Stimulated activated CD8-positive, alpha-beta memory T cell treated with anti-CD3 and anti-CD28 coated beads, Interleukin-15, amount 100 ng/mL, for 48 hours (primary cell): ENCODE results near the gene NPIPA8.
"Not testable (repeated sequence)": the region's sequence is repeated elsewhere in the genome, so short reads cannot be mapped to it uniquely, and the experiment has no call there.

Source experiments
- DNase-seq, 2 donors: peaks; one replicate each; pipeline ENCODE4 v3.0.0-alpha.2; 2020; ENCODE audit warnings: low read depth in 2 of 2

The NPIPA8 gene

GRCh38 chr16:18336636-18337035 is at the start of gene NPIPA8:
Gene NPIPA8, minus strand, starts transcription at chr16:18336736. Its CDS starts 4,074 bp downstream, at chr16:18332662.
- DNase-seq, result not testable (repeated sequence)

GRCh38 chr16:18385285-18385684 is 48.7 kb upstream of the NPIPA8 start:
- DNase-seq, result not testable (repeated sequence)

DNA sequence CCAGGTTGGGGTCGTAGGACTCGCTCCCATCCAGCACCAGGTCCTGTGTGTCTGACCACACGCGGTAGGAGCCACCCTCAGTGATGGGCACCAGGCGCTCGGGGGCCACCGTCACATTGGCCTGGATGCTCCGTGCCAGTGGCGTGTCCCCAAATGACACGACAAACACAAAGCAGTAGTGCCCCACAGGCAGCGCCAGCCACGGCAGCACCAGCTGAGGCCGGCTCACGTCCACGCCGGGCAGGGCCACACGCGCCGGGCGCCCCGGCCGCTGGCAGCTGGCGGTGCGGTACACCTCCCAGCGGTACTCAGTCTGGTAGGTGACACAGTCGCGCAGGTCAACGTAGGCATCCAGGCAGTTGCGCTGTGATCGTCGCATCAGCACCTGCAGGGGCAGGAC is 48.3 kb upstream of the NPIPA8 start:
- not testable (repeated sequence) for DNase-seq

GRCh38 chr16:18384098-18384636 is 47.6 kb upstream of the NPIPA8 start:
- not testable (repeated sequence) for DNase-seq

GRCh38 chr16:18382696-18383095 is 46.2 kb upstream of the NPIPA8 start:
- not testable (repeated sequence) for DNase-seq

DNA sequence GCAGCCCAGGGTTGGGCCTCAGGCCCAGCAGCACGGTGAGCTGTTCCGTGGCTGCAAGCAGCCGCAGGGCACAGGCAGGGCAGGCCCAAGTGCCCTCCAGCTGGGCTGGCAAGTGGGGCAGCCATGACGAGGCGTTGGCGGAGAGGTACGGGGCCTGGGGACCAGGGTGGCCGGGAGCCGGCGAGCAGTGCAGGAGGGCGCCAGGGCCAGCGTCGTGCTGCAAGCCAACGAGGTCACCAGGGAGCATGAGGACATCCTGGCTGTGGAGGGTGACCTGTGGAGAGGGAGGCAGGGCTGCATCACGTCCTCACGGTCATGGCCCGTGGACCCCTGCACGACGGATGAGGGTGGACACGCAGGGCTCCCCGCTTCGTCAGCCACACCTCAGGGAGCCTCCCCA is 11.2 kb upstream of the NPIPA8 start:
- DNase-seq, result not testable (repeated sequence)

- not testable (repeated sequence) for DNase-seq
These were observed 10.5 kb upstream of the NPIPA8 start for GRCh38 chr16:18346993-18347392.

GRCh38 chr16:18344634-18345033 is 8.1 kb upstream of the NPIPA8 start:
- DNase-seq, result not testable (repeated sequence)

DNA sequence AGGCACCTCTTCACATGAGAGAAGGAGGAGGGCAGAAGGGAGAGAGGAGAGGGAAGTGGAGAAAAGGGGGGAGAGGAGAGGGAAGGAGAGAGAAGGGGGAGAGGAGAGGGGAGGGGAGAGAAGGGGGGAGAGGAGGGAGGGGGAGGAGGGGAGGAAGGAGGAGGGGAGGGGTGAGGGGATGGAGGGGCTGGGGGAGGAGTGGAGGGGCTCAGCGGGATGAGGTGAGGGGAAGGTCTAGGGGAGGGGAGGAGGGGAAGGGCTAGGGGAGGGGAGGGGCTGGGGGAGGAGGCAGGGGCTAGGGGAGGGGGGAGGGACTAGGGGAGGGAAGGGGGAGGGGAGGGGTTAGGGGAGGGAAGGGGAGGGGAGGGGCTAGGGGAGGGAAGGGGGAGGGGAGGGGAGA is 5.5 kb upstream of the NPIPA8 start:
- not testable (repeated sequence) for DNase-seq

DNA sequence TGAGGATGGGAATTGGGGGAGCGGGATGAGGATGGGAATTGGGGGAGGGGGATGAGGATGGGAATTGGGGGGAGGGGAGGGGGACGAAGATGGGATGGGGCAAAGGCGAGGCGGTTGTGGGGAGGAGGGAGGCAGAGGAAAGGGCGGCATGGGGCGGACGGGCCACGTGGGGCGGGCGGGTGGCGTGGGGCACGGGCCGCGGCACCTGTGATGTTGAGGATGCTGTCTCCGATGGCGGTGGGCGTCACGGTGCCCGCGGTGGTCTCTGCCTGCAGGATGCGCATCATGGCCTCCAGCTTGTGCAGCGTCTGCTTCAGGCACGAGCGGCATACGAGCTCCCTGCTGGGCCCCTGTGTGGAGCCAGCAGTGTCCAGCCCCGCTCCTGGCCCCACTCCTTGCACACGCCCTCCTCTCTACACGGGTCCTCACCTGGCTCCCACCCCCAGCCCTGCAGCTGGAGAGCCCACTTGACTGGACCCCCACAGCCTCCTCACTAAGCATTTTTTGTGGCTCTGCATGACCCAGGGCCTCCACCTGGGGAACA is 5.0 kb upstream of the NPIPA8 start:
- not testable (repeated sequence) for DNase-seq

DNA sequence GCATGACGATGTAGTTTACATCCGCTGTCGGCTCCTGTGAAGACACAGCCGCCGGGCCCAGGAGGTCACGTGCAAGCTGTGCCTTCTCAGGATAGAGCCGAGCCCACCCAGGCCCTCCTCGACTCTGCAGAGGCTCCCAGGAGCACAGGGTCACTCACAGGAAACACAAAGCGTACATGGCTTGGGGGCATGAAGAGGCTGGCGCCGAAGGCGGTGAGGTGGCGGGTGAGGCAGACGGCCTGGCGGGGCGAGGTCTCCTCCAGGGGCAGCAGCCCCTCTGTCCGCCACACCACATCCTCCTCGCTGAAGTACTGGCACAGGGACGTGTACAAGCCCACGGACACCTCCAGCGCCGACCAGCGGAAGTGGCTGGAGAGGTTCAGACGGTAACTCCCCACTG is 2.7 kb upstream of the NPIPA8 start:
- DNase-seq, result not testable (repeated sequence)

DNA sequence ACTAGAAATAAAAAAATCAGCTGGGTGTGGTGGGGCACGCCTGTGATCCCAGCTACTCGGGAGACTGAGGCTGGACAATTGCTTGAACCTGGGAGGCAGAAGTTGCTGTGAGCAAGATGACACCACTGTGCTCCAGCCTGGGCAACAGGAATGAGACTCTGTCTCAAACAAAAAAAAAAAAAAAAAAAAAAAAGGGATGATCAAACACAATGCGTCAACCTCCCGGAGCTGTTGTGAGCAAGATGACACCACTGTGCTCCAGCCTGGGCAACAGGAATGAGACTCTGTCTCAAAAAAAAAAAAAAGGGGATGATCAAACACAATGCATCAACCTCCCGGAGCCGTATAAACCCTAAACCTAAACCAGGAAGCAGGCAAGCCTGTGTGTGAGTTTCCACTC is 24.7 kb downstream of the NPIPA8 start:
- not testable (repeated sequence) for DNase-seq

GRCh38 chr16:18309159-18309558 is 27.4 kb downstream of the NPIPA8 start:
- not testable (repeated sequence) for DNase-seq

GRCh38 chr16:18307241-18307640 is 29.3 kb downstream of the NPIPA8 start:
- DNase-seq, result not testable (repeated sequence)

GRCh38 chr16:18306066-18306465 is 30.5 kb downstream of the NPIPA8 start:
- not testable (repeated sequence) for DNase-seq

GRCh38 chr16:18303059-18303706 is 33.4 kb downstream of the NPIPA8 start:
- DNase-seq, result not testable (repeated sequence)

DNA sequence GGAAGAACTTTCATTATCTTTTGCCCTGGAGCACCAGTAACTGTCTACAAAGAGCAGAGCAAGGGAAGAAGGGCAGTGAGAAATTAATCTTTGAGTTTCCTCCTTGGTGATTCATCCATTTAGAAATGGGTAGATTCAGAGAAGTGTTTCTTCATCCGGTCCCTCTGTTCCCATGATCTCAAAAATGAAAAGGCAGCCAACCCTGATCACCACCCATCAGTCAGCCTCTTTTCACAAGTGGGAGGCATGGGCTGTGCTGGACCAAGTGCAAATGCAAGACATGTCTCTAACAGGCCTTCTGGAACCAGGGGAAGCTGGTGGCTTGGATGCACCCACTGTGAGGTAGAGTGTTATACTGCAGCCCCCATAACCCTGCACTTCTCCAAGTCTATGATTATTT is 38.8 kb downstream of the NPIPA8 start:
- not testable (repeated sequence) for DNase-seq

DNA sequence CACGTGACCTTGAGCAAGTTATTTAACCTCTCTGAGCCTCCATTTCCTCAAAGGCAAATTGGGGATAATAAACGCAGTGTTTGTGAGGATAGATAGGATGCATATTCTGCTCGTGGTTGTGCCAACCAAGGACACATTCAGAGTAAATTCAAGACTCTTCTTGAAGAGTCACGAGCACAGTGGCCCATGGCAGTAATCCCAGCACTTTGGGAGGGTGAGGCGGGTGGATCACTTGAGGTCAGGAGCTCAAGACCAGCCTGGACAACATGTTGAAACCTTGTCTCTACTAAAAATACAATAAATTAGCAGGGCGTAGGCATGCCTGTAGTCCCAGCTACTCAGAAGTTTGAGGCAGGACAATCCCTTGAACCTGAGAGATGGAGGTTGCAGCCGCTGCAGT is 39.6 kb downstream of the NPIPA8 start:
- DNase-seq, result not testable (repeated sequence)

- DNase-seq, result not testable (repeated sequence)
These were observed 42.2 kb downstream of the NPIPA8 start for GRCh38 chr16:18294371-18294770.

DNA sequence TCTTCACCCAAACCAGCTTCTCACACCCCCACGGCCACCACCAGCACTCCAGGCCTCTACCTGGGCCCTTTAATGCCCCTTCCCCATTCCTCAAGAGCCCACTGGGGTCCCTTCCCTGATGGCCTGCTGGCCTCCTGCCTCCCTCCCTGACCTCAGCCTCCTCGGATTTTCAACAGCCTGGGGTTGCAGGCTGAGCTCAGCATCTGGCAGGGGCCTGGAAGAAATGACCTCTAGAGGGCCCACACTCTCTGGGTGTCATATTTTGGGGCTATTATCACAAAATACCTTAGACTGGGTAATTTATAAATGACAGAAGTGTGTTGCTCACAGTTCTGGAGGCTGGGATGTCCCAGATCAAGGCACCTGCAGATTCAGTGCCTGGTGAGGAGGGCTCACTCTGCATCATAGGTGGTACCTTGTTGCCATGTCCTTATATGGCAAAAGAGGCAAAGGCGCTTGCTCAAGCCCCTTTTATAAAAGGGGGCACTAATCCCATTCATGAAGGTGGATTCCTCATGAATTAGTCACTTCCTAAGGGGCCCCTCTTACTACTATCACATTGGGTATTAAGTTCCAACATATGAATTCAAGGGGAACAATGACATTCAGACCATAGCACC is 43.1 kb downstream of the NPIPA8 start:
- DNase-seq, result not testable (repeated sequence)

GRCh38 chr16:18290959-18291358 is 45.6 kb downstream of the NPIPA8 start:
- DNase-seq, result not testable (repeated sequence)

GRCh38 chr16:18286342-18286741 is 50.2 kb downstream of the NPIPA8 start:
- DNase-seq, result not testable (repeated sequence)

DNA sequence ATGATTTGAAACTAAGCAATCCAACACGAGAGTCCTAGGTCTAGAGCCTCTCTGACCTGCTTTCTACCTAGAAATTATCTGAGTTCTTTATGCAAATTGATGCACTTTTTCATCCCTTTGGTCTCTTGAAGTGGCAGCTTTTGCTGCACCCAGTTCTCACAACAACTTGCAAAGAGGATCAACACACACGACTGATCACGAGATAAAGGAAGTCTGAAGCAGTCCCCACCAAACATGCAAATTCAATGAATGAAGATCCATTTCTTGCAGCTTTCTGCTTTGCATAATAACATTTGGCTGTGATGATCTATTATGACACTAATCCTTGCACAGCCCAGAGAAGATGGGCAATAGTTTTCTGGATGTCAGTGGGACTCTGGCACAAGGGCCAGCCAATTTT is 56.2 kb downstream of the NPIPA8 start:
- DNase-seq, result not testable (repeated sequence)
